ENCODE results near the gene CAMTA1. TPM values are rescaled to one million over a fixed set of nuclear protein-coding genes. Genes with fewer than 3 reads are reported as not detected.

Gene CAMTA1
- total and polyA plus RNA-seq, 9 of the 15 experiments (the other 6 are each of a cell fraction or from before 2014, with no cell fraction given), result 43.9 to 161 (median 65.9) TPM

GRCh38 chr1:7705048-7705907 lies 920.0 kb downstream of the CAMTA1 start (continued):
- TF ChIP-seq ZNF124 (CRISPR knock-in tag; IDR thresholded peaks at IDR 0.05) (no peak), CEBPB (tag; IDR thresholded peaks at IDR 0.05) (no peak), KDM4B (IDR thresholded peaks at IDR 0.05; ENCODE audit: borderline replicate concordance in 2 of 2, low read depth in 1 of 2) (no peak), ZBTB2 (IDR thresholded peaks at IDR 0.05) (peak; percentile 89), E2F6 (IDR thresholded peaks at IDR 0.05; ENCODE audit: borderline replicate concordance in 1 of 2, extremely low read depth in 1 of 2, insufficient read depth in 1 of 2, insufficient read length in 1 of 2, low read depth in 1 of 2, low read length in 1 of 2, poor library complexity in 1 of 2, severe bottlenecking in 1 of 2) (peak in 1 of 2 experiments; percentile 15), ZZZ3 (IDR thresholded peaks at IDR 0.05) (no peak), PML (IDR thresholded peaks at IDR 0.05; ENCODE audit: low read length) (no peak), ZNF253 (CRISPR knock-in tag; conservative IDR thresholded peaks at IDR 0.05) (no peak), ZNF764 (CRISPR knock-in tag; IDR thresholded peaks at IDR 0.05; ENCODE audit: low read depth) (no peak), MNT (conservative IDR thresholded peaks at IDR 0.05) (0 out of 4 replicates have a peak, but pooled peaks of 1 of the 2 experiments have one; percentile 27), BRF2 (IDR thresholded peaks at IDR 0.05; ENCODE audit: borderline replicate concordance, insufficient read depth, insufficient read length) (no peak), ZC3H4 (CRISPR knock-in tag; IDR thresholded peaks at IDR 0.05; ENCODE audit: borderline replicate concordance) (no peak), ZBTB34 (CRISPR knock-in tag; IDR thresholded peaks at IDR 0.05) (no peak), ETV6 (IDR thresholded peaks at IDR 0.05; ENCODE audit: borderline replicate concordance in 1 of 2, low read depth in 2 of 2, low read length in 1 of 2) (no peak), ETV6 (CRISPR knock-in tag; IDR thresholded peaks at IDR 0.05; ENCODE audit: borderline replicate concordance) (no peak), ZNF3 (CRISPR knock-in tag; IDR thresholded peaks at IDR 0.05) (no peak), SMARCC2 (IDR thresholded peaks at IDR 0.05; ENCODE audit: low read depth) (no peak), XRCC4 (IDR thresholded peaks at IDR 0.05; ENCODE audit: extremely low read depth, insufficient read depth, insufficient read length) (no peak), MXI1 (IDR thresholded peaks at IDR 0.05; ENCODE audit: low read depth, low read length) (no peak), ZNF133 (CRISPR knock-in tag; IDR thresholded peaks at IDR 0.05) (no peak), CTBP1 (IDR thresholded peaks at IDR 0.05; ENCODE audit: borderline replicate concordance) (no peak)
